GM23338 (cell line): ENCODE measurements around the gene CDC45. TPM values are rescaled to one million over a fixed set of nuclear protein-coding genes. Genes with fewer than 3 reads are reported as not detected.

Experiments
- ATAC-seq: fragments of 200-7000 bp; cut with Tn5 transposase; 3 replicates; pipeline ENCODE4 v1.9.1; 2020
- DNase-seq: peaks from one replicate; pipeline ENCODE4 v3.0.0-alpha.2; 2015; ENCODE audit warnings: low spot score
- H2AFZ ChIP-seq: fragments of 200-600 bp; sonication (generic); 2 replicates; pipeline ENCODE4 v1.8.0; 2016; ENCODE audit warnings: antibody characterized with exemption, mild to moderate bottlenecking, moderate library complexity
- H3F3A ChIP-seq: fragments of 200-600 bp; sonication (generic); replicated peaks from 2 replicates; pipeline ENCODE4 v1.8.0; 2017; ENCODE audit warnings: antibody characterized with exemption, mixed run types, low read depth
- H3K27ac ChIP-seq: fragments of 200-600 bp; sonication (generic); 2 replicates; pipeline ENCODE4 v1.6.1; 2016; ENCODE audit warnings: low read depth
- H3K27me3 ChIP-seq: fragments of 200-600 bp; sonication (generic); 2 replicates; pipeline ENCODE4 v1.8.0; 2016; ENCODE audit warnings: mild to moderate bottlenecking, mixed run types, moderate library complexity; ENCODE audit not compliant: insufficient read depth
- H3K36me3 ChIP-seq: fragments of 200-600 bp; sonication (generic); 2 replicates; pipeline ENCODE4 v1.8.0; 2016; ENCODE audit warnings: mild to moderate bottlenecking; ENCODE audit not compliant: insufficient read depth
- H3K4me1 ChIP-seq: fragments of 200-600 bp; sonication (generic); 2 replicates; pipeline ENCODE4 v1.8.0; 2016; ENCODE audit warnings: mild to moderate bottlenecking, moderate library complexity; ENCODE audit not compliant: insufficient read depth
- H3K4me2 ChIP-seq: fragments of 200-600 bp; sonication (generic); 2 replicates; pipeline ENCODE4 v1.7.1; 2017; ENCODE audit warnings: mixed run types
- H3K4me3 ChIP-seq: fragments of 200-600 bp; sonication (generic); 2 replicates; pipeline ENCODE4 v1.6.1; 2016; ENCODE audit warnings: mixed run types
- H3K79me2 ChIP-seq: fragments of 200-600 bp; sonication (generic); replicated peaks from 2 replicates; pipeline ENCODE4 v1.8.0; 2017; ENCODE audit warnings: mild to moderate bottlenecking; ENCODE audit not compliant: insufficient read depth
- H3K9me2 ChIP-seq: fragments of 200-600 bp; sonication (generic); 2 replicates; pipeline ENCODE4 v1.8.0; 2017; ENCODE audit not compliant: insufficient read depth
- H4K20me1 ChIP-seq: fragments of 200-600 bp; sonication (generic); replicated peaks from 2 replicates; pipeline ENCODE4 v1.8.0; 2017; ENCODE audit warnings: mild to moderate bottlenecking; ENCODE audit not compliant: insufficient read depth
- H3K27ac Mint-ChIP-seq: 2 replicates; pipeline ENCODE4 v1.8.0; 2020; ENCODE audit warnings: inconsistent platforms, mild to moderate bottlenecking, moderate library complexity, mixed read lengths
- H3K27me3 Mint-ChIP-seq: 3 replicates; pipeline ENCODE4 v1.8.0; 2022; ENCODE audit warnings: low read depth, mild to moderate bottlenecking, moderate library complexity, mixed read lengths, inconsistent platforms; ENCODE audit not compliant: insufficient read depth, poor library complexity
- H3K36me3 Mint-ChIP-seq: 3 replicates; pipeline ENCODE4 v1.8.0; 2021; ENCODE audit warnings: low read depth, mild to moderate bottlenecking, inconsistent platforms, moderate library complexity, mixed read lengths
- H3K4me1 Mint-ChIP-seq: 3 replicates; pipeline ENCODE4 v1.8.0; 2020; ENCODE audit warnings: mild to moderate bottlenecking, inconsistent platforms, mixed read lengths
- H3K4me3 Mint-ChIP-seq: 3 replicates; pipeline ENCODE4 v1.8.0; 2021; ENCODE audit warnings: moderate library complexity, mild to moderate bottlenecking, inconsistent platforms, mixed read lengths
- H3K9me3 Mint-ChIP-seq: 3 replicates; pipeline ENCODE4 v1.8.0; 2020; ENCODE audit warnings: moderate library complexity, mild to moderate bottlenecking, inconsistent platforms, mixed read lengths
- CREB1 ChIP-seq: fragments of 250-450 bp; sonication (Bioruptor Pico); IDR thresholded peaks from 2 replicates; pipeline ENCODE4 v1.5.0; 2020; ENCODE audit warnings: low read depth, mild to moderate bottlenecking, moderate library complexity
- EZH2 ChIP-seq: fragments of 200-600 bp; sonication (generic); IDR thresholded peaks from one replicate; pipeline ENCODE4 v1.8.0; 2017; ENCODE audit warnings: antibody characterized with exemption, mild to moderate bottlenecking, low read depth; ENCODE audit not compliant: unreplicated experiment
- EZH2phosphoT487 ChIP-seq: fragments of 200-600 bp; sonication (generic); IDR thresholded peaks from one replicate; pipeline ENCODE4 v1.8.1; 2018; ENCODE audit warnings: antibody characterized with exemption; ENCODE audit not compliant: unreplicated experiment
- JUNB ChIP-seq: IDR thresholded peaks from one replicate; pipeline ENCODE4 v1.6.1; 2016; ENCODE audit warnings: antibody characterized with exemption; ENCODE audit not compliant: unreplicated experiment
- NANOG ChIP-seq: IDR thresholded peaks from 2 replicates; pipeline ENCODE4 v1.6.1; 2016; ENCODE audit warnings: antibody characterized with exemption, borderline replicate concordance
- POLR2AphosphoS5 ChIP-seq: IDR thresholded peaks from 2 replicates; pipeline ENCODE4 v1.6.1; 2016; ENCODE audit warnings: antibody characterized with exemption, low read depth
- STAT1 ChIP-seq: IDR thresholded peaks from one replicate; pipeline ENCODE4 v1.6.1; 2016; ENCODE audit warnings: antibody characterized with exemption; ENCODE audit not compliant: unreplicated experiment
- ZNF114 ChIP-seq: fragments of 250-450 bp; sonication (Bioruptor Pico); IDR thresholded peaks from 2 replicates; pipeline ENCODE4 v1.5.0; 2020; ENCODE audit warnings: mild to moderate bottlenecking, moderate library complexity
- ZNF331 ChIP-seq: fragments of 250-450 bp; sonication (Bioruptor Pico); IDR thresholded peaks from 2 replicates; pipeline ENCODE4 v1.5.0; 2020; ENCODE audit warnings: low read depth, mild to moderate bottlenecking, moderate library complexity
- polyA plus RNA-seq: library from polyadenylated mRNA; unstranded; fragments of >200 nt; fragmentation: Nextera tagmentation; extraction: Ambion mirVana; gene quantifications from 2 replicates; pipeline ENCODE4 v1.2.1, GENCODE V29; 2016
- total RNA-seq: library from RNA; depleted of rRNA; stranded (reverse); fragments of >200 nt; shearing (Covaris generic); gene quantifications from 2 replicates; pipeline ENCODE4 v1.2.3, GENCODE V29; 2014
- TF ChIP-seq, protein P1 (sequence below): fragments of 250-450 bp; sonication (Bioruptor Pico); IDR thresholded peaks from 2 replicates; pipeline ENCODE4 v1.5.0; 2020; ENCODE audit warnings: mild to moderate bottlenecking, moderate library complexity
- TF ChIP-seq, protein P2 (sequence below): IDR thresholded peaks from 2 replicates; pipeline ENCODE4 v1.6.1; 2016; ENCODE audit warnings: antibody characterized with exemption
- TF ChIP-seq, protein P3 (sequence below): IDR thresholded peaks from one replicate; pipeline ENCODE4 v1.6.1; 2018; ENCODE audit warnings: antibody characterized with exemption; ENCODE audit not compliant: unreplicated experiment
- TF ChIP-seq, protein P4 (sequence below), 2 experiments: fragments of 200-600 bp in 1 of 2; sonication (generic) in 1 of 2; conservative IDR thresholded peaks; 2 replicates each; pipeline versions ENCODE4 v1.5.1 to v1.6.1; 2016 to 2017; ENCODE audit warnings: antibody characterized with exemption in 2 of 2, low read depth in 2 of 2, mild to moderate bottlenecking in 2 of 2, moderate library complexity in 1 of 2

The CDC45 gene
- total and polyA plus RNA-seq, 2 experiments from 2014 or later = 29.0 to 30.3 TPM

DNA sequence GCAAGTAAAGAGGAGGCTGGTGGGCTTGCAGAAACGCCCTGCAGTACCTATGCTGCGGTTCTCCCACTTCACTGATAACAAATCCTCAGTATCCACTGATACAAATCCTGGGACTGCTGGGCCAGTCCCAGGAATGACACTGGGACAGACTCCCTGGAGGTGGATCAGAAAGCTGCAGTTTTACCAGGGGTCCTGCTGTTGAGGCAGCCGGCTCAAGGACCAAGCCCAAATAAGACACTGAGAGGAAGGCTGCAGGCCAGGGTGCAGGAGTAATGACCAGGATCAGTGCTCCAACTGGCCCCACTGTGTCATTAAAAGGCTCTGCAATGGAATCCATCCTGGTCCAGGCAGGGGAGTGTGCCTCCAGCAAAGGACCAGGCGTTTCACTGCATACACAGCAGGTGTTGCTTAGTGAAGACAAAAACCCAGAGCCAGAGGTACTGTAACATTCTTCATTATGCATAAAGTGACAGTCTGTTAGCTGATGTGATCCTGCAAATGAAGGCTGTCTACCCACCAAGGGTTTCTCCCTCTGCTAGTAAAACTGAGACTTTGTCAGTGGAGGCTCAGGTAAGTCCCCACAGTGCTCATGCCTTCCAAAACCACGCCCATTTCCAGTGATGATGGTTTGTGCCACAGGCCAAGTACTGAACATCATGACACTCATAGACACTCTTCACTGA is 30.8 kb upstream of the CDC45 start:
- peak overlapping the region; percentile 77 for H3K4me3 ChIP-seq
- ATAC-seq (no peak), DNase-seq (no peak)
- Mint-ChIP-seq H3K36me3 (peaks cover 59% of the 10 kb centered on the region), H3K4me1 (peaks cover 17% of the 10 kb centered on the region), H3K27me3 (peaks cover 10% of the 10 kb centered on the region), H3K4me3 (peak overlapping the region; percentile 91), H3K9me3 (no peaks in the 10 kb centered on the region; the same call in 2 of the 3 replicates), H3K27ac (no peak overlapping the region)
- H3K79me2 ChIP-seq = peaks cover 24% of the 10 kb centered on the region
- TF ChIP-seq POLR2AphosphoS5 (no peak), EZH2 (no peak), STAT1 (no peak), CREB1 (CRISPR knock-in tag) (no peak), JUNB (no peak), ZNF114 (CRISPR knock-in tag) (no peak), EZH2phosphoT487 (no peak), NANOG (no peak), ZNF331 (CRISPR knock-in tag) (no peak)
- TF ChIP-seq, protein P1, sequence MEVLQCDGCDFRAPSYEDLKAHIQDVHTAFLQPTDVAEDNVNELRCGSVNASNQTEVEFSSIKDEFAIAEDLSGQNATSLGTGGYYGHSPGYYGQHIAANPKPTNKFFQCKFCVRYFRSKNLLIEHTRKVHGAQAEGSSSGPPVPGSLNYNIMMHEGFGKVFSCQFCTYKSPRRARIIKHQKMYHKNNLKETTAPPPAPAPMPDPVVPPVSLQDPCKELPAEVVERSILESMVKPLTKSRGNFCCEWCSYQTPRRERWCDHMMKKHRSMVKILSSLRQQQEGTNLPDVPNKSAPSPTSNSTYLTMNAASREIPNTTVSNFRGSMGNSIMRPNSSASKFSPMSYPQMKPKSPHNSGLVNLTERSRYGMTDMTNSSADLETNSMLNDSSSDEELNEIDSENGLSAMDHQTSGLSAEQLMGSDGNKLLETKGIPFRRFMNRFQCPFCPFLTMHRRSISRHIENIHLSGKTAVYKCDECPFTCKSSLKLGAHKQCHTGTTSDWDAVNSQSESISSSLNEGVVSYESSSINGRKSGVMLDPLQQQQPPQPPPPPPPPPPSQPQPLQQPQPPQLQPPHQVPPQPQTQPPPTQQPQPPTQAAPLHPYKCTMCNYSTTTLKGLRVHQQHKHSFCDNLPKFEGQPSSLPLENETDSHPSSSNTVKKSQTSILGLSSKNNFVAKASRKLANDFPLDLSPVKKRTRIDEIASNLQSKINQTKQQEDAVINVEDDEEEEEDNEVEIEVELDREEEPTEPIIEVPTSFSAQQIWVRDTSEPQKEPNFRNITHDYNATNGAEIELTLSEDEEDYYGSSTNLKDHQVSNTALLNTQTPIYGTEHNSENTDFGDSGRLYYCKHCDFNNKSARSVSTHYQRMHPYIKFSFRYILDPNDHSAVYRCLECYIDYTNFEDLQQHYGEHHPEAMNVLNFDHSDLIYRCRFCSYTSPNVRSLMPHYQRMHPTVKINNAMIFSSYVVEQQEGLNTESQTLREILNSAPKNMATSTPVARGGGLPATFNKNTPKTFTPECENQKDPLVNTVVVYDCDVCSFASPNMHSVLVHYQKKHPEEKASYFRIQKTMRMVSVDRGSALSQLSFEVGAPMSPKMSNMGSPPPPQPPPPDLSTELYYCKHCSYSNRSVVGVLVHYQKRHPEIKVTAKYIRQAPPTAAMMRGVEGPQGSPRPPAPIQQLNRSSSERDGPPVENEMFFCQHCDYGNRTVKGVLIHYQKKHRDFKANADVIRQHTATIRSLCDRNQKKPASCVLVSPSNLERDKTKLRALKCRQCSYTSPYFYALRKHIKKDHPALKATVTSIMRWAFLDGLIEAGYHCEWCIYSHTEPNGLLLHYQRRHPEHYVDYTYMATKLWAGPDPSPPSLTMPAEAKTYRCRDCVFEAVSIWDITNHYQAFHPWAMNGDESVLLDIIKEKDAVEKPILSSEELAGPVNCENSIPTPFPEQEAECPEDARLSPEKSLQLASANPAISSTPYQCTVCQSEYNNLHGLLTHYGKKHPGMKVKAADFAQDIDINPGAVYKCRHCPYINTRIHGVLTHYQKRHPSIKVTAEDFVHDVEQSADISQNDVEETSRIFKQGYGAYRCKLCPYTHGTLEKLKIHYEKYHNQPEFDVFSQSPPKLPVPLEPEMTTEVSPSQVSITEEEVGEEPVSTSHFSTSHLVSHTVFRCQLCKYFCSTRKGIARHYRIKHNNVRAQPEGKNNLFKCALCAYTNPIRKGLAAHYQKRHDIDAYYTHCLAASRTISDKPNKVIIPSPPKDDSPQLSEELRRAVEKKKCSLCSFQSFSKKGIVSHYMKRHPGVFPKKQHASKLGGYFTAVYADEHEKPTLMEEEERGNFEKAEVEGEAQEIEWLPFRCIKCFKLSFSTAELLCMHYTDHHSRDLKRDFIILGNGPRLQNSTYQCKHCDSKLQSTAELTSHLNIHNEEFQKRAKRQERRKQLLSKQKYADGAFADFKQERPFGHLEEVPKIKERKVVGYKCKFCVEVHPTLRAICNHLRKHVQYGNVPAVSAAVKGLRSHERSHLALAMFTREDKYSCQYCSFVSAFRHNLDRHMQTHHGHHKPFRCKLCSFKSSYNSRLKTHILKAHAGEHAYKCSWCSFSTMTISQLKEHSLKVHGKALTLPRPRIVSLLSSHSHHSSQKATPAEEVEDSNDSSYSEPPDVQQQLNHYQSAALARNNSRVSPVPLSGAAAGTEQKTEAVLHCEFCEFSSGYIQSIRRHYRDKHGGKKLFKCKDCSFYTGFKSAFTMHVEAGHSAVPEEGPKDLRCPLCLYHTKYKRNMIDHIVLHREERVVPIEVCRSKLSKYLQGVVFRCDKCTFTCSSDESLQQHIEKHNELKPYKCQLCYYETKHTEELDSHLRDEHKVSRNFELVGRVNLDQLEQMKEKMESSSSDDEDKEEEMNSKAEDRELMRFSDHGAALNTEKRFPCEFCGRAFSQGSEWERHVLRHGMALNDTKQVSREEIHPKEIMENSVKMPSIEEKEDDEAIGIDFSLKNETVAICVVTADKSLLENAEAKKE (CRISPR knock-in tag) = no peak
- TF ChIP-seq, protein P2, sequence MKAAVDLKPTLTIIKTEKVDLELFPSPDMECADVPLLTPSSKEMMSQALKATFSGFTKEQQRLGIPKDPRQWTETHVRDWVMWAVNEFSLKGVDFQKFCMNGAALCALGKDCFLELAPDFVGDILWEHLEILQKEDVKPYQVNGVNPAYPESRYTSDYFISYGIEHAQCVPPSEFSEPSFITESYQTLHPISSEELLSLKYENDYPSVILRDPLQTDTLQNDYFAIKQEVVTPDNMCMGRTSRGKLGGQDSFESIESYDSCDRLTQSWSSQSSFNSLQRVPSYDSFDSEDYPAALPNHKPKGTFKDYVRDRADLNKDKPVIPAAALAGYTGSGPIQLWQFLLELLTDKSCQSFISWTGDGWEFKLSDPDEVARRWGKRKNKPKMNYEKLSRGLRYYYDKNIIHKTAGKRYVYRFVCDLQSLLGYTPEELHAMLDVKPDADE = no peak
- TF ChIP-seq, protein P3, sequence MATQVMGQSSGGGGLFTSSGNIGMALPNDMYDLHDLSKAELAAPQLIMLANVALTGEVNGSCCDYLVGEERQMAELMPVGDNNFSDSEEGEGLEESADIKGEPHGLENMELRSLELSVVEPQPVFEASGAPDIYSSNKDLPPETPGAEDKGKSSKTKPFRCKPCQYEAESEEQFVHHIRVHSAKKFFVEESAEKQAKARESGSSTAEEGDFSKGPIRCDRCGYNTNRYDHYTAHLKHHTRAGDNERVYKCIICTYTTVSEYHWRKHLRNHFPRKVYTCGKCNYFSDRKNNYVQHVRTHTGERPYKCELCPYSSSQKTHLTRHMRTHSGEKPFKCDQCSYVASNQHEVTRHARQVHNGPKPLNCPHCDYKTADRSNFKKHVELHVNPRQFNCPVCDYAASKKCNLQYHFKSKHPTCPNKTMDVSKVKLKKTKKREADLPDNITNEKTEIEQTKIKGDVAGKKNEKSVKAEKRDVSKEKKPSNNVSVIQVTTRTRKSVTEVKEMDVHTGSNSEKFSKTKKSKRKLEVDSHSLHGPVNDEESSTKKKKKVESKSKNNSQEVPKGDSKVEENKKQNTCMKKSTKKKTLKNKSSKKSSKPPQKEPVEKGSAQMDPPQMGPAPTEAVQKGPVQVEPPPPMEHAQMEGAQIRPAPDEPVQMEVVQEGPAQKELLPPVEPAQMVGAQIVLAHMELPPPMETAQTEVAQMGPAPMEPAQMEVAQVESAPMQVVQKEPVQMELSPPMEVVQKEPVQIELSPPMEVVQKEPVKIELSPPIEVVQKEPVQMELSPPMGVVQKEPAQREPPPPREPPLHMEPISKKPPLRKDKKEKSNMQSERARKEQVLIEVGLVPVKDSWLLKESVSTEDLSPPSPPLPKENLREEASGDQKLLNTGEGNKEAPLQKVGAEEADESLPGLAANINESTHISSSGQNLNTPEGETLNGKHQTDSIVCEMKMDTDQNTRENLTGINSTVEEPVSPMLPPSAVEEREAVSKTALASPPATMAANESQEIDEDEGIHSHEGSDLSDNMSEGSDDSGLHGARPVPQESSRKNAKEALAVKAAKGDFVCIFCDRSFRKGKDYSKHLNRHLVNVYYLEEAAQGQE = no peak
- TF ChIP-seq, protein P4, sequence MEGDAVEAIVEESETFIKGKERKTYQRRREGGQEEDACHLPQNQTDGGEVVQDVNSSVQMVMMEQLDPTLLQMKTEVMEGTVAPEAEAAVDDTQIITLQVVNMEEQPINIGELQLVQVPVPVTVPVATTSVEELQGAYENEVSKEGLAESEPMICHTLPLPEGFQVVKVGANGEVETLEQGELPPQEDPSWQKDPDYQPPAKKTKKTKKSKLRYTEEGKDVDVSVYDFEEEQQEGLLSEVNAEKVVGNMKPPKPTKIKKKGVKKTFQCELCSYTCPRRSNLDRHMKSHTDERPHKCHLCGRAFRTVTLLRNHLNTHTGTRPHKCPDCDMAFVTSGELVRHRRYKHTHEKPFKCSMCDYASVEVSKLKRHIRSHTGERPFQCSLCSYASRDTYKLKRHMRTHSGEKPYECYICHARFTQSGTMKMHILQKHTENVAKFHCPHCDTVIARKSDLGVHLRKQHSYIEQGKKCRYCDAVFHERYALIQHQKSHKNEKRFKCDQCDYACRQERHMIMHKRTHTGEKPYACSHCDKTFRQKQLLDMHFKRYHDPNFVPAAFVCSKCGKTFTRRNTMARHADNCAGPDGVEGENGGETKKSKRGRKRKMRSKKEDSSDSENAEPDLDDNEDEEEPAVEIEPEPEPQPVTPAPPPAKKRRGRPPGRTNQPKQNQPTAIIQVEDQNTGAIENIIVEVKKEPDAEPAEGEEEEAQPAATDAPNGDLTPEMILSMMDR (conservative IDR thresholded peaks at IDR 0.05; ENCODE audit: low read depth in 2 of 2) = no peak
- peak overlapping the region; percentile 91 for H3K4me2 ChIP-seq
- peaks cover 35% of the 10 kb centered on the region for H4K20me1 ChIP-seq
- no peaks in the 10 kb centered on the region for H3K9me2 ChIP-seq
- H2AFZ ChIP-seq = no peak overlapping the region
- H3K27ac ChIP-seq = no peak overlapping the region
- peaks cover 12% of the 10 kb centered on the region; the same call in 1 of the 2 replicates for H3K4me1 ChIP-seq
- peaks cover 8% of the 10 kb centered on the region for H3K27me3 ChIP-seq
- peaks cover 11% of the 10 kb centered on the region; the same call in 1 of the 2 replicates for H3F3A ChIP-seq
- H3K36me3 ChIP-seq = peaks cover 11% of the 10 kb centered on the region
